Smooth muscle cell (in vitro differentiated cells): Measurements from ENCODE around the gene PNMT. TPM values are rescaled to one million over a fixed set of nuclear protein-coding genes. Genes with fewer than 3 reads are reported as not detected.
A peak's percentile ranks its signal among the peaks of the same experiment; 100 is the strongest.

Experiments
- DNase-seq: peaks from one replicate; lab custom pipeline; 2025; ENCODE audit not compliant: unreplicated experiment; lab: John Stamatoyannopoulos, UW
- H2AFZ ChIP-seq: fragments of 200-600 bp; sonication (generic); 2 replicates; pipeline ENCODE4 v1.6.0; 2016; ENCODE audit warnings: antibody characterized with exemption, low read depth, mild to moderate bottlenecking
- H3F3A ChIP-seq: fragments of 200-600 bp; sonication (generic); 2 replicates; pipeline ENCODE4 v1.6.0; 2017; ENCODE audit warnings: antibody characterized with exemption, low read depth
- H3K27ac ChIP-seq: fragments of 200-600 bp; sonication (generic); 2 replicates; pipeline ENCODE4 v1.5.1; 2016; ENCODE audit warnings: low read depth, mild to moderate bottlenecking
- H3K27me3 ChIP-seq: fragments of 200-600 bp; sonication (generic); 2 replicates; pipeline ENCODE4 v1.6.1; 2016; ENCODE audit warnings: low read depth, mild to moderate bottlenecking
- H3K36me3 ChIP-seq: fragments of 200-600 bp; sonication (generic); 2 replicates; pipeline ENCODE4 v1.5.1; 2016; ENCODE audit warnings: low read depth
- H3K4me1 ChIP-seq: fragments of 200-600 bp; sonication (generic); 2 replicates; pipeline ENCODE4 v1.5.1; 2016; ENCODE audit warnings: low read depth
- H3K4me2 ChIP-seq: fragments of 200-600 bp; sonication (generic); 2 replicates; pipeline ENCODE4 v1.6.0; 2016; ENCODE audit warnings: mild to moderate bottlenecking
- H3K4me3 ChIP-seq: fragments of 200-600 bp; sonication (generic); 2 replicates; pipeline ENCODE4 v1.5.1; 2016; ENCODE audit warnings: mild to moderate bottlenecking
- H3K79me2 ChIP-seq: fragments of 200-600 bp; sonication (generic); 2 replicates; pipeline ENCODE4 v1.6.0; 2016; ENCODE audit warnings: low read depth, mild to moderate bottlenecking
- H3K9ac ChIP-seq: fragments of 200-600 bp; sonication (generic); 2 replicates; pipeline ENCODE4 v1.6.0; 2016; ENCODE audit warnings: low read depth
- H3K9me3 ChIP-seq: fragments of 200-600 bp; sonication (generic); replicated peaks from 2 replicates; pipeline ENCODE4 v1.5.1; 2016; ENCODE audit warnings: low read depth
- H4K20me1 ChIP-seq: fragments of 200-600 bp; sonication (generic); 2 replicates; pipeline ENCODE4 v1.6.0; 2016; ENCODE audit warnings: low read depth
- CTCF ChIP-seq: fragments of 200-600 bp; sonication (generic); IDR thresholded peaks from 2 replicates; pipeline ENCODE4 v1.5.1; 2017; ENCODE audit warnings: borderline replicate concordance, mild to moderate bottlenecking, antibody characterized with exemption; ENCODE audit not compliant: insufficient read depth, poor library complexity, severe bottlenecking
- WGBS: methylation state at CpG from one replicate; pipeline ENCODE4 v1.1.7; 2016; ENCODE audit warnings: low lambda C conversion rate; 5-methylcytosine and 5-hydroxymethylcytosine counted together
- polyA plus RNA-seq: library from polyadenylated mRNA; unstranded; fragments of >200 nt; fragmentation: Nextera tagmentation; extraction: Ambion mirVana; gene quantifications from 2 replicates; pipeline ENCODE4 v1.2.1, GENCODE V29; 2016
- total RNA-seq: library from RNA; depleted of rRNA; stranded (reverse); fragments of >200 nt; gene quantifications from 2 replicates; pipeline ENCODE4 v1.2.3, GENCODE V29; 2014

PNMT gene
- total and polyA plus RNA-seq, 2 experiments from 2014 or later = 0.23 TPM; not detected in 1

- H3F3A ChIP-seq = no peaks in the 10 kb centered on the region
- 89% methylated on average over 4 of the region's 4 CpGs for WGBS
- peak overlapping the region; percentile 92 for H3K4me2 ChIP-seq
- H2AFZ ChIP-seq = no peak overlapping the region
- peaks cover 36% of the 10 kb centered on the region for H3K79me2 ChIP-seq
- H3K9ac ChIP-seq = no peak overlapping the region
- H3K27ac ChIP-seq = no peak overlapping the region
- H3K9me3 ChIP-seq = no peaks in the 10 kb centered on the region
- no peaks in the 10 kb centered on the region for H3K27me3 ChIP-seq
- TF ChIP-seq CTCF = no peak
- H3K4me3 ChIP-seq = peak overlapping the region; percentile 91
- no peak for DNase-seq
- H3K4me1 ChIP-seq = peaks cover 27% of the 10 kb centered on the region
- peaks cover 59% of the 10 kb centered on the region for H4K20me1 ChIP-seq
- H3K36me3 ChIP-seq = no peaks in the 10 kb centered on the region
Measured at GRCh38 chr17:39701784-39702422, 33.6 kb downstream of the PNMT start.

- peaks cover 60% of the 10 kb centered on the region for H4K20me1 ChIP-seq
- H3K36me3 ChIP-seq = no peaks in the 10 kb centered on the region
- no peak overlapping the region for H3K9ac ChIP-seq
- H3K4me1 ChIP-seq = peaks cover 27% of the 10 kb centered on the region
- no peaks in the 10 kb centered on the region for H3K27me3 ChIP-seq
- H3F3A ChIP-seq = no peaks in the 10 kb centered on the region
- no peak overlapping the region for H3K4me3 ChIP-seq
- H3K27ac ChIP-seq = no peak overlapping the region
- no peaks in the 10 kb centered on the region for H3K9me3 ChIP-seq
- H2AFZ ChIP-seq = no peak overlapping the region
- no peak for DNase-seq
- WGBS = 84% methylated on average over 12 of the region's 12 CpGs
- no peak overlapping the region for H3K4me2 ChIP-seq
- H3K79me2 ChIP-seq = peaks cover 36% of the 10 kb centered on the region
- no peak for TF ChIP-seq CTCF
Measured at GRCh38 chr17:39702901-39703893, 34.9 kb downstream of the PNMT start.

- H4K20me1 ChIP-seq = peaks cover 60% of the 10 kb centered on the region
- H2AFZ ChIP-seq = no peak overlapping the region
- 98% methylated on average over 5 of the region's 5 CpGs for WGBS
- peaks cover 27% of the 10 kb centered on the region for H3K4me1 ChIP-seq
- H3K27ac ChIP-seq = no peak overlapping the region
- no peak for TF ChIP-seq CTCF
- H3K36me3 ChIP-seq = no peaks in the 10 kb centered on the region
- no peak overlapping the region for H3K4me2 ChIP-seq
- H3K27me3 ChIP-seq = no peaks in the 10 kb centered on the region
- no peak overlapping the region for H3K9ac ChIP-seq
- no peaks in the 10 kb centered on the region for H3K9me3 ChIP-seq
- DNase-seq = no peak
- H3K4me3 ChIP-seq = no peak overlapping the region
- no peaks in the 10 kb centered on the region for H3F3A ChIP-seq
- H3K79me2 ChIP-seq = peaks cover 36% of the 10 kb centered on the region
Measured at GRCh38 chr17:39703913-39704312, 35.7 kb downstream of the PNMT start.
